Endodermal cell (in vitro differentiated cells): ENCODE results near the gene CTXN2. TPM values are rescaled to one million over a fixed set of nuclear protein-coding genes. Genes with fewer than 3 reads are reported as not detected.

Source experiments
- DNase-seq: peaks from one replicate; pipeline ENCODE4 v3.0.0-alpha.2; 2017
- H3K27ac ChIP-seq: 2 replicates; pipeline ENCODE4 v1.5.1; 2013; ENCODE audit warnings: mild to moderate bottlenecking, low read depth, low read length, moderate library complexity
- H3K27me3 ChIP-seq: 2 replicates; pipeline ENCODE4 v1.6.1; 2013; ENCODE audit warnings: mild to moderate bottlenecking, low read length, moderate library complexity; ENCODE audit not compliant: insufficient read depth, control insufficient read depth, poor library complexity, severe bottlenecking
- H3K36me3 ChIP-seq: 2 replicates; pipeline ENCODE4 v1.7.0; 2013; ENCODE audit warnings: mild to moderate bottlenecking, low read length, moderate library complexity; ENCODE audit not compliant: control insufficient read depth, insufficient read depth
- H3K4me1 ChIP-seq: one replicate; pipeline ENCODE4 v1.7.0; 2013; ENCODE audit warnings: low read length; ENCODE audit not compliant: control insufficient read depth, insufficient read depth
- H3K4me3 ChIP-seq: 2 replicates; pipeline ENCODE4 v1.5.1; 2013; ENCODE audit warnings: mild to moderate bottlenecking, low read length, moderate library complexity
- H3K9ac ChIP-seq: 2 replicates; pipeline ENCODE4 v1.6.1; 2013; ENCODE audit warnings: mild to moderate bottlenecking, low read length, moderate library complexity; ENCODE audit not compliant: poor library complexity, severe bottlenecking; ENCODE audit errors: extremely low read depth
- H3K9me3 ChIP-seq: 2 replicates; pipeline ENCODE4 v1.6.1; 2013; ENCODE audit warnings: mild to moderate bottlenecking, low read length, moderate library complexity; ENCODE audit not compliant: control insufficient read depth
- H3K27ac Mint-ChIP-seq: 2 replicates; pipeline ENCODE4 v1.8.0; 2020; ENCODE audit warnings: mixed read lengths
- H3K27me3 Mint-ChIP-seq: 2 replicates; pipeline ENCODE4 v1.8.0; 2021; ENCODE audit warnings: mild to moderate bottlenecking, mixed read lengths; ENCODE audit not compliant: insufficient read depth
- H3K36me3 Mint-ChIP-seq: 2 replicates; pipeline ENCODE4 v1.8.0; 2020; ENCODE audit warnings: low read depth, mixed read lengths
- H3K4me1 Mint-ChIP-seq: 2 replicates; pipeline ENCODE4 v1.8.0; 2020; ENCODE audit warnings: mixed read lengths
- H3K4me3 Mint-ChIP-seq: 2 replicates; pipeline ENCODE4 v1.8.0; 2020; ENCODE audit warnings: mild to moderate bottlenecking, moderate library complexity, mixed read lengths
- H3K9me3 Mint-ChIP-seq: 2 replicates; pipeline ENCODE4 v1.8.0; 2020; ENCODE audit warnings: mild to moderate bottlenecking, mixed read lengths
- CTCF ChIP-seq: fragments of 200-600 bp; sonication (generic); conservative IDR thresholded peaks from 2 replicates; pipeline ENCODE4 v1.5.0; 2021; ENCODE audit warnings: antibody characterized with exemption, mild to moderate bottlenecking
- WGBS, 2 experiments: methylation state at CpG; one replicate each; pipeline versions ENCODE4 v1.1.5 to v1.1.7; 2013; ENCODE audit warnings: missing lambda C conversion rate in 2 of 2, mixed read lengths in 1 of 2; ENCODE audit not compliant: insufficient coverage in 1 of 2, insufficient read length in 1 of 2; 5-methylcytosine and 5-hydroxymethylcytosine counted together
- total RNA-seq, 2 donors: library from RNA; stranded (reverse); fragmentation: NEBNext Ultra II Directional in 1 of 2; extraction: Animal tissue kit (Norgen Biotek cat#: 25700) in 1 of 2; gene quantifications; 2 replicates in 1 of 2; 3 replicates in 1 of 2; pipeline ENCODE4 v1.2.1, GENCODE V29; 2021

The CTXN2 gene
- total RNA-seq, 2 donors from 2014 or later: 0.13 TPM; not detected in 1

- no peak overlapping the region for H3K27ac ChIP-seq
- 96% methylated on average over 1 of the region's 1 CpG; no CpG with 5 or more reads in 1 of the 2 experiments for WGBS, 2 experiments
- H3K9ac ChIP-seq: no peak overlapping the region
- no peaks in the 10 kb centered on the region for H3K9me3 ChIP-seq
- Mint-ChIP-seq H3K27me3 (no peaks in the 10 kb centered on the region), H3K4me3 (no peak overlapping the region), H3K4me1 (no peaks in the 10 kb centered on the region), H3K9me3 (no peaks in the 10 kb centered on the region), H3K36me3 (no peaks in the 10 kb centered on the region), H3K27ac (no peak overlapping the region)
- H3K4me3 ChIP-seq: no peak overlapping the region
- H3K4me1 ChIP-seq: no peaks in the 10 kb centered on the region
- no peaks in the 10 kb centered on the region for H3K27me3 ChIP-seq
- TF ChIP-seq CTCF: no peak
- no peak for DNase-seq
- no peaks in the 10 kb centered on the region for H3K36me3 ChIP-seq
These were observed 53.5 kb downstream of the CTXN2 start for GRCh38 chr15:48244921-48245320.

- no peak for TF ChIP-seq CTCF
- no peaks in the 10 kb centered on the region for H3K9me3 Mint-ChIP-seq
- H3K27ac Mint-ChIP-seq: no peak overlapping the region
- Histone ChIP-seq H3K27me3 (no peaks in the 10 kb centered on the region), H3K4me1 (no peaks in the 10 kb centered on the region), H3K27ac (no peak overlapping the region), H3K36me3 (no peaks in the 10 kb centered on the region), H3K9me3 (no peaks in the 10 kb centered on the region), H3K4me3 (no peak overlapping the region), H3K9ac (no peak overlapping the region)
- no peaks in the 10 kb centered on the region for H3K4me1 Mint-ChIP-seq
- no peak overlapping the region for H3K4me3 Mint-ChIP-seq
- no peak for DNase-seq
- no peaks in the 10 kb centered on the region for H3K27me3 Mint-ChIP-seq
- 83 to 99% methylated on average over 4 to 5 of the region's 5 CpGs for WGBS, 2 experiments
- H3K36me3 Mint-ChIP-seq: no peaks in the 10 kb centered on the region
These were observed 56.9 kb downstream of the CTXN2 start for GRCh38 chr15:48248414-48248813.

DNA sequence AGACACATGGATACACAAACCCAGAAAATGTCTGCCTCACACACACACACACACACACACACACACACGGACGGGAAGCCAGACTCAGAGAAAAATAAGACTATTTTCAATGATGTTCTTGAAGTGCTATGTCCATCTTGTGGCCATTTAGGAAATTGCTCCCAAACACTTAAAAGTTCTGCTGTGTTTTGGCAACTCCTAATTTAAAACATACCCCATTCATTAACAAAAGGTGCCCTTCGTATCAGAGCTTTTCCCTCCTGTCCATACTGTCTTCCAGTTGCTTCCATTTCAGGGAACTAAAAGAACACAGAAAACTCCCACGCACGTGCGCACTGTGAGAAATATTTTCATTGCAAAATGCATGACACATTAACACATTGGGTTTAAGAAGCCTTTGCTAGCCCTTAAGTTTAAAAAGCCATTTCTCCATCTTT is 59.2 kb downstream of the CTXN2 start:
- Histone ChIP-seq H3K36me3 (no peaks in the 10 kb centered on the region), H3K9me3 (no peaks in the 10 kb centered on the region), H3K27me3 (no peaks in the 10 kb centered on the region), H3K4me3 (no peak overlapping the region), H3K9ac (no peak overlapping the region), H3K27ac (no peak overlapping the region), H3K4me1 (no peaks in the 10 kb centered on the region)
- Mint-ChIP-seq H3K4me1 (no peaks in the 10 kb centered on the region), H3K27me3 (no peaks in the 10 kb centered on the region), H3K27ac (no peak overlapping the region), H3K36me3 (no peaks in the 10 kb centered on the region), H3K9me3 (no peaks in the 10 kb centered on the region), H3K4me3 (no peak overlapping the region)
- peak; percentile 71 for TF ChIP-seq CTCF
- 60 to 62% methylated on average over 4 to 6 of the region's 6 CpGs for WGBS, 2 experiments
- peak; percentile 65 for DNase-seq
